ENCODE results near the gene SH3GL3.

The SH3GL3 gene

GRCh38 chr15:83462026-83462425, 14.9 kb downstream of the SH3GL3 start:
- DNase-seq (ENCODE audit: low read depth in 1 of 2, low spot score in 1 of 2): no peak

GRCh38 chr15:83462953-83463433, 15.9 kb downstream of the SH3GL3 start:
- no peak for DNase-seq (ENCODE audit: low read depth in 1 of 2, low spot score in 1 of 2)

- no peak for DNase-seq (ENCODE audit: low read depth in 1 of 2, low spot score in 1 of 2)
These were observed 23.7 kb downstream of the SH3GL3 start for GRCh38 chr15:83470887-83471286.

- no peak for DNase-seq (ENCODE audit: low read depth in 1 of 2, low spot score in 1 of 2)
These were observed 24.2 kb downstream of the SH3GL3 start for GRCh38 chr15:83471307-83471866.

- no peak for DNase-seq (ENCODE audit: low read depth in 1 of 2, low spot score in 1 of 2)
These were observed 25.0 kb downstream of the SH3GL3 start for GRCh38 chr15:83472151-83472550.

- DNase-seq (ENCODE audit: low read depth in 1 of 2, low spot score in 1 of 2): no peak
These were observed 25.7 kb downstream of the SH3GL3 start for GRCh38 chr15:83472797-83473196.

- no peak for DNase-seq (ENCODE audit: low read depth in 1 of 2, low spot score in 1 of 2)
These were observed 27.4 kb downstream of the SH3GL3 start for GRCh38 chr15:83474578-83474977.

DNA sequence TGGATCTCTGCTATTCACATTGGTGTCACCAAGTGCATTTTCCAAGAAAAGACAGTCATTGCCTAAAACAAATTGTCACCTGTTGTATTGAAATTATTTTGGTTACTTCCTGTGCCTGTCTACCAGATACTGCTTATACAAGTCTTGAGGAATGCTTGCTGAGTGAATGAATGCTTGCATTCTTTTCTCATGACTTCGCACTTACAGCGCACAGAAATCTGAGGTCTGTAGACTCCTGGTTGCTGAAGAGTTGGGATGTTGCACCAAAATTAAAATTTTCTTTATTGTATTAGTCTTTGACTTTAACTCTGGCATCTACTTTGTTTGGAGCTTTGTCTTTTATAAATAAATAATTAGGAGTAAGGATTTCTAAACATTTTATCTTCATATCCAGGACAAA, 28.4 kb downstream of the SH3GL3 start:
- no peak for DNase-seq (ENCODE audit: low read depth in 1 of 2, low spot score in 1 of 2)

DNA sequence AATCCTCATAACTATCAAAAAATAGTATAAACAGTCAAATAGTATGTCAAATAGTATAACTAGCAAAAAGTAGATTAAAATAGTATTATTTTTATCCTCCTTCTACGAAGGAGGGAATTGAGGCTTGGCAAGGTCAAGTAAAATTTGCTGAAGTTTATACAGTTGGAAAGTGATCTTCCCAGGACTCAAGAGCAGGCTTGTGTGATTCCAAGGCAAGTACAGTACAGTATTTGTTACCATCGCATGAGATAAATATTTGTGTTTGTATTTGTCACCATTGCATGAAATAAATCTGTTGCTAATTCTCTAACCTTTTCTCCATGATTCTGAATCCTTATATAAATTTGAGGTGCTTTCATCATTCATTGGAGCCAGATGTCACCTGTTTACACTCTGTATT, 28.9 kb downstream of the SH3GL3 start:
- DNase-seq (ENCODE audit: low read depth in 1 of 2, low spot score in 1 of 2): no peak

DNA sequence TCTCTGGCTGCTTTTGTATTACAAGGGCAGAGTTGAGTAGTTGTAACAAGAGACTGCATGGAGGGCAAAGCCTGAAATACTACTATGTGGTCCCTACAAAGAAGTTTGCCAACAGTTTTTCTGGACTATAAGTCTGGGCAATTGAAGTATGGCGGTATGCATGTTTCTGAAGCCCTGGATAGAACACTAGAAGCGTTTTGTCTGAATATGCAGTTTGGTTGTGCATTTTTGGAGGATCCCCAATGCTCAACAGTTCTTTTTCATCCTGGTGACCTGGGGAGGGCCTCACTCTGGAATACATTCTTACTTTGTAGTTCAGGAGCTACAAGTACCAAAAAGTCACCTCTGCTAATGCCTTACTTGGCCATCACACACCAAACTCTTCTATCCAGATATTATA, 29.6 kb downstream of the SH3GL3 start:
- DNase-seq (ENCODE audit: low read depth in 1 of 2, low spot score in 1 of 2): no peak

GRCh38 chr15:83477172-83477807, 30.1 kb downstream of the SH3GL3 start:
- DNase-seq (ENCODE audit: low read depth in 1 of 2, low spot score in 1 of 2): no peak

DNA sequence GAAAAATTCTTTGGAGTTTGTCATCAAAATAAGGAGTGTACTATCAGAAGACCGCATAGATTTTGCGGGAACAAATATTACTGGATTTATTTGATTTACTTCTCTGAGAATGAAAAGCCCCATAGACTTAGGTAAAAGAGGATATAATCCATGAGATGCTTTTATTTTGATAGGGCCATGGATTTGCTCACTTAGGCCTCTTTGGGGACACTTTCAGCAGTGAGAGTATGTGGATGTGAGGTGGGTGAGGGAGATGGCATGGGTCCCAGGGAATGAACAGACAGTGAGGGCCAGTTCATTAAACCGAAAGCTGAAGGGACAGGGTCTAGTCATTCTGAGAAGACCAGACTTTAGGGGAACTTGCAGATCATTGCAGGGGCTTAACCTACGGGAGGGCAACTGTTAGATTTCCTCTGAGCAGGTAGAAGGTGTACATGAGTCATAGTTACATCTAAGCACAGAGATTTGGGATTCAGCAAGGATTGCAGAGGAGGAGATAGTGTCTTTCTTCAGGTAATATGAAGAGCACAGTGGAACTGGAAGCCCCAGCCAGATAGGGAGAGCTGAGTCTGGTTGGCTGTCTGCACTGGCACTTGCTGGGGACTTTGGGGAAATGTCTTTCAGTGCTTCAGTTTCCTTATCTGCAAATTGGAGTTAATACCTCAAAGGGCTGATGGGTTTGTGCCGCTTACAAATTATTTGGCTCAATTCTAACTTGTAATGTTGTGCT, 30.8 kb downstream of the SH3GL3 start:
- DNase-seq (ENCODE audit: low read depth in 1 of 2, low spot score in 1 of 2): no peak

- no peak for DNase-seq (ENCODE audit: low read depth in 1 of 2, low spot score in 1 of 2)
These were observed 36.5 kb downstream of the SH3GL3 start for GRCh38 chr15:83483612-83484011.

- no peak for DNase-seq (ENCODE audit: low read depth in 1 of 2, low spot score in 1 of 2)
These were observed 37.5 kb downstream of the SH3GL3 start for GRCh38 chr15:83484636-83485035.

GRCh38 chr15:83486363-83486762, 39.2 kb downstream of the SH3GL3 start:
- DNase-seq (ENCODE audit: low read depth in 1 of 2, low spot score in 1 of 2): no peak

GRCh38 chr15:83487519-83487918, 40.4 kb downstream of the SH3GL3 start:
- DNase-seq (ENCODE audit: low read depth in 1 of 2, low spot score in 1 of 2): no peak

DNA sequence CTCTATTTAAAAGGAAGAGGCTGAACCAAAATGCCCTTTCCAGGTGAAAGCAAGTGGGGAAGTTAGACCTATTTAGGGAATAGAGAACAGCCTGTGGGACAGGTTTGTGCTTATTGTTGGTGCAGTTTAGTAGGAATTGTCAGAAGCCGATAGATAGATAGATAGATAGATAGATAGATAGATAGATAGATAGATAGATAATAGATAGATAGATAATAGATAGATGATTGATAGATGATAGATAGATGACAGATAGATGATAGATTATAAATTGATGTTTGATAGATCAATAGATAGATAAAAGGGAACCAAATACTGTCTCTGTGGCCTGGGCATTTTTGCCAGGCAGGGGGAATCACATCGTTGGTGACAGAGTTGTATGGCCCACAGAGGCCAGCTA, 42.5 kb downstream of the SH3GL3 start:
- no peak for DNase-seq (ENCODE audit: low read depth in 1 of 2, low spot score in 1 of 2)

GRCh38 chr15:83491486-83491885, 44.3 kb downstream of the SH3GL3 start:
- DNase-seq (ENCODE audit: low read depth in 1 of 2, low spot score in 1 of 2): no peak

- no peak for DNase-seq (ENCODE audit: low read depth in 1 of 2, low spot score in 1 of 2)
These were observed 49.6 kb downstream of the SH3GL3 start for GRCh38 chr15:83496766-83497165.

DNA sequence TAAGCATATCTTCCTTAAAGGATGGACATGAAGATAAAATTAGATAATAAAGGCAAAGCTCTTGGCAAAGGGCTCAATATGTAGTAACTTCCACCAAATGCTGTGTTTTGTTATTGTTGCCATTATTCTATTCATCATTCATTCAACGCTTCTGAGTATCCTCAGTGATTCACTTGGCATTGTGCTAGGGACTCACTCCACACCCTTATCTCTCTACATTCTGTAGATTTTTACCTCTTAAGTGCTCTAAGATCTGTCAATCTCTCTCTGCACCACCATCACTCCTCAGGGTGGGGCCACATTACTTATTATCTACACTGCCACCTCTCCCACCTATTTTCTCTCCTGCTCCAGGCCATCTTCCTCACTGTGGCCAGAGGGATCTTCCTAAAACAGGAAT, 51.2 kb downstream of the SH3GL3 start:
- DNase-seq (ENCODE audit: low read depth in 1 of 2, low spot score in 1 of 2): no peak

DNA sequence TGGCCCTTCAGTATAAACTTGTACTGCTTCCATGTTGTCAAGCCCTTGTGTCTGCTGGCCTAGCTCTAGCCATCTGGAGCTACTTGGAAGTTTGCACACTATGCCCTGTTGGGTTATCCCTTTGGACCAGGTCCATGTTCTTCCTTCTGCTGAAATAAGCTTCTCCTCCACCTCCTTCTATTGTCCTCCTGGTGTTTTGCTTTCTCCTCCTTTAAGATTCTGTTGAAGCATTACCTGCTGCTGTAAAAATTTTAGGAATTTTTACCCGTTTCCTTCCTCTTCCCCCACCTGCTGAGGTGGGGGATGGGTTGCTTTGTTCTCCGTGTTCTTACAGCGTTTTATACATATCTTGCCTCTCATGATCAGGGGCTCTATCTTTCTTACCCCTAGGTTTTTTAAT, 51.7 kb downstream of the SH3GL3 start:
- no peak for DNase-seq (ENCODE audit: low read depth in 1 of 2, low spot score in 1 of 2)

DNA sequence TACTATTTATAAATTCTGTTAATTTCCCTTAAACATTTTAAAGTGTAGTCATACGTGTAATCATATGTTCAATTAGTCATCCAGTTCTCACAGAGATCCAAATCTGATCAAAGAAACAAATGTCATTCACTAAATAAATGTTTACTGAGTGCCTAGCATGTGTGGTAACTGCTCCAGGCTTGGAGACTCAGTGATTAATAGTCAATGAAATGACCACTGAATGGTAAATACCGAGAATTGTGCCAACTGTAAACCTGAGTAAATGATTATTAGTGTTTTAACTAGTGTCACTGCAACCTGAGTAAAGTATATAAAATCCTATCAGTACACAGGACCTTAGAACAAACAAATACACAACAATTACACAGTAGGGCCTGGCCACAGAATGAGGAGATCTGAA, 52.3 kb downstream of the SH3GL3 start:
- DNase-seq (ENCODE audit: low read depth in 1 of 2, low spot score in 1 of 2): no peak

All from activated CD4-positive, alpha-beta T cell treated with anti-CD3 and anti-CD28 coated beads, Interleukin-2, amount 50 U/mL, for 24 hours (primary cell).